Memory B cell (primary cell): Measurements from ENCODE around the gene MYOM3.
"Not testable (repeated sequence)": the region's sequence is repeated elsewhere in the genome, so short reads cannot be mapped to it uniquely, and the experiment has no call there.

ENCODE experiments used
- ATAC-seq: fragments of 150-1000 bp; cut with Tn5 transposase; 2 replicates; pipeline ENCODE4 v1.10.0; 2021; ENCODE audit warnings: low read depth, mild to moderate bottlenecking, moderate library complexity
- DNase-seq, 2 donors: peaks; one replicate each; pipeline ENCODE4 v3.0.0; 2022; ENCODE audit warnings: low spot score in 2 of 2
- H3K27ac Mint-ChIP-seq: one replicate; pipeline ENCODE4 v1.8.0; 2022; ENCODE audit warnings: mild to moderate bottlenecking, moderate library complexity, mixed read lengths
- H3K27me3 Mint-ChIP-seq: one replicate; pipeline ENCODE4 v1.8.0; 2022; ENCODE audit warnings: mixed read lengths
- H3K36me3 Mint-ChIP-seq: one replicate; pipeline ENCODE4 v1.8.0; 2022; ENCODE audit warnings: mild to moderate bottlenecking, mixed read lengths
- H3K4me1 Mint-ChIP-seq: one replicate; pipeline ENCODE4 v1.8.0; 2022; ENCODE audit warnings: mixed read lengths
- H3K4me3 Mint-ChIP-seq: one replicate; pipeline ENCODE4 v1.8.0; 2022; ENCODE audit warnings: mild to moderate bottlenecking, moderate library complexity, mixed read lengths
- H3K9me3 Mint-ChIP-seq: one replicate; pipeline ENCODE4 v1.8.0; 2022; ENCODE audit warnings: mixed read lengths

The MYOM3 gene

DNA sequence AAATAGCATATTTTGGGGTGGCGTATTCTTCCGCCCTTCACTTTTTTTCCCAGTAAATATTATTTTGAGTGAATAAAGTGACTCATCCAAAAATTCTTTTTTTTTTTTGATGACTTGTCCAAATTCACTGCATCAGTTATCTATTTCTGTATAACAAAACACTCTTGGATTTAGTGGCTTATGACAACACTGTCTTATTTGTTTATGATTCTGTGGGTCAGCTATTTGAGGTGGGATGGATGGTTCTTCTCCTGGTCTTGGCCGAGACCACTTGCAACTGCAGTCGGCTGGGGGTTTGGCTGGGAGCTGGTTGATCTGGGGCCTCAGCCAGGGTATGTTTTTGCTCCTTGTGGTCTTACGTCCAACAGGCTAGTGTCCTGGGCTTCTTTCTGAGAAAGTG, 91.9 kb downstream of the MYOM3 start:
- peaks cover 1% of the 10 kb centered on the region for H3K27me3 Mint-ChIP-seq
- no peak overlapping the region for H3K27ac Mint-ChIP-seq
- no peaks in the 10 kb centered on the region for H3K4me1 Mint-ChIP-seq
- no peak for ATAC-seq
- no peaks in the 10 kb centered on the region for H3K36me3 Mint-ChIP-seq
- DNase-seq, result no peak
- no peaks in the 10 kb centered on the region for H3K9me3 Mint-ChIP-seq
- H3K4me3 Mint-ChIP-seq, result no peak overlapping the region

DNA sequence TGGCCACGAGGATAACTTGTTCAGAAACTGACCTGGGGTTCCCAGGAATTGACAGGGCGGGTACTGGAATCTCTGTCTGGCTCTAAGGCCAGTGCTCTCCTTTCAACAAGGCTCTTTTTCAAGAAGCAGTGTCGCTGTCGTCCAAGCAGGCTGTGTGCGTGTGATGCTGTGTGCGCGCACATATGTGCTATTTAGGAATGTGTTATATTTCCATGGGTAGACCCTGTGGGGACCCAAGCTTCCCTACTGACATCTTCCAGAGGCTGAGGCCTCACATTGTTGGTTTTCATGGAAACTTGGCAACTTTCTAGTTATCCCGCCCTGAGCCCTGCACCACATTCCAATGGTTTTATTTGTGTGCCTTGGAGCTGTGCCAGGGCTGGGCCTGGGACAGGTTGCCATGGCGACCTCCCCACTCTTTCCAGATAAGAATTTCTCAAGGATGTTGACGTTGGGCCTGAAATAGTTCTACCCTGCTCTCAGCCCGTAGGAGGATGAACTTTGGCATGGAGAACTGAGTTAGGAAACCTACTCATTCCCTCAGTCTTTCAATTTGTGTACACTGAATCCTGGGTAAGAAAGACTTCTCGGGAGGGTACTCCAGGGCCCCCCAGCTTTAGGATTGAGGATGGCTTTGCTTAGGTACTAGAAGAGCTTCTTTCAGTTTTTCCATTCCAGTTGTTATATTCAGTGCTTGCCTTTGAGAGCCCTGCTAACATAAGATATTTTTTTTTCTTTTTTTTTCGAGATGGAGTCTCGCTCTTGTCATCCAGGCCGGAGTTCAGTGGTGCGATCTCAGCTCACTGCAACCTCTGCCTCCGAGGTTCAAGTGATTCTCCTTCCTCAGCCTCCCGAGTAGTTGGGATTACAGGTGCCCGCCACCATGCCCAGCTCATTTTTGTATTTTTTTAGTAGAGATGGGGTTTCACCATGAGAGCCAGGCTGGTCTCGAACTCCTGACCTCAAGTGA, 93.0 kb downstream of the MYOM3 start:
- no peaks in the 10 kb centered on the region for H3K36me3 Mint-ChIP-seq
- ATAC-seq (no peak), DNase-seq (no peak)

DNA sequence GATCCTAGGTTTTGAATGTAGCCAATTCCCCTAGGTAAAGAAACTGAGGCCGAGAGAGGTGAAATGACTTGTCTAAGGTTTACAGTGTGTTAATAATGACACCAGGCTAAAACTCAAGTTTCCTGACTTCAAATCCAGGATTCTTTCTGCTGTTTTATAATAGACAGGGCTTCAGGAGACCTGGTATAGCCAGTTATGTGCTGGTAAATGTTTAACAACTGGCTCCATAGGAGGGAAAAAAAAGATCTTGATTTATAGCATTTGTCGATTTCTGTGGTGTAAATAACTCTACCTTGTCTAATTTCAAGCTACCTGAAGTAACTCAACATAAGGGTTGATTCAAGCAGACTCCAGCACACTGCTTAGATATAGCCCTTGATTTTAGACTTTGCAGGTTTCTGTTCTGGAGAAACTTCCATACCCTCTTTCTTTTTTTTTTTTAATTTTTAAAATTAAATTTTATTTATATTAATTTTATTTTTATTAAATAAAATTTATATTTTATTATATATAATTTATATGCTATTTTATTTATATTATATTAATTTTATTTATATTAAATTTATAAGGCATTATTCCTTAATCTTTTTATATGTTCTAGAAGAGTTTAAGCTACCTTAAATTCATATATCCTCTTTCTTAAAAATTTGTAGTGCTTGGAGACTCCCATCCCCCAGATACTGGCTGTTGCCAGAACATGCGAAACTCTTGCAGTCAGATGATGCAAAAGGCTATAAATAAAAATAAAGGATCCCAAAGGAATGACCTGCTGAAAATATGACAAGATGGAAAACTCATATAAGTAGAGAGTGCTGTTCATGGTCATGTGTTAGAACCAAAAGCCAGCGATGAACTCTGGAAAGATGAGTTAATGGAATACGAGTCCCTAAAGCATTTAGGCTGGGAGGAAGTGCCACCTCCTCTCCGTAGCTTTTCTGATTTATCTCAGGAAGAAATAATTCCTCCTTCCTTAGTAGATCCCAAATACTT, 96.4 kb downstream of the MYOM3 start:
- H3K4me3 Mint-ChIP-seq, result no peak overlapping the region
- no peaks in the 10 kb centered on the region for H3K36me3 Mint-ChIP-seq
- peaks cover 2% of the 10 kb centered on the region for H3K4me1 Mint-ChIP-seq
- H3K27ac Mint-ChIP-seq, result no peak overlapping the region
- no peaks in the 10 kb centered on the region for H3K9me3 Mint-ChIP-seq
- no peak for DNase-seq
- peaks cover 9% of the 10 kb centered on the region for H3K27me3 Mint-ChIP-seq
- ATAC-seq, result no peak

More for the DNA sequence above, 93.0 kb downstream of the MYOM3 start:
- no peaks in the 10 kb centered on the region for H3K9me3 Mint-ChIP-seq
- peaks cover 1% of the 10 kb centered on the region for H3K27me3 Mint-ChIP-seq
- no peak overlapping the region for H3K4me3 Mint-ChIP-seq
- no peaks in the 10 kb centered on the region for H3K4me1 Mint-ChIP-seq
- H3K27ac Mint-ChIP-seq, result no peak overlapping the region

DNA sequence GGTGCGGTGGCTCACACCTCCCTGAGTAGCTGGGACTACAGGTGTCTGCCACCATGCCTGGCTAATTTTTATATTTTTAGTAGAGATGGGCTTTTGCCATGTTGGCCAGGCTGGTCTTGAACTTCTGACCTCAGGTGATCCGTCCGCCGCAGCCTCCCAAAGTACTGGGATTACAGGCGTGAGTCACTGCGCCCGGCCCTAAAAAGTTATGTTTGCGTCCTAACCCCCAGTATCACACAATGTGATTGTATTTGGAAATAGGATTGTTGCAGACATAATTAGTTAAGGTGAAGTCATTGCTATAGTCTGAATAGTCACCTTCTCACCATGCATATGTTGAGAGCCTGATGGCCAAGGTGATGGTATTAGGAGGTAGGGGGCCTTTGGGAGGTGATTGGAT, 99.1 kb downstream of the MYOM3 start:
- H3K4me3 Mint-ChIP-seq, H3K9me3 Mint-ChIP-seq, DNase-seq, H3K27ac Mint-ChIP-seq, H3K27me3 Mint-ChIP-seq, H3K36me3 Mint-ChIP-seq, H3K4me1 Mint-ChIP-seq, ATAC-seq: not testable (repeated sequence)

DNA sequence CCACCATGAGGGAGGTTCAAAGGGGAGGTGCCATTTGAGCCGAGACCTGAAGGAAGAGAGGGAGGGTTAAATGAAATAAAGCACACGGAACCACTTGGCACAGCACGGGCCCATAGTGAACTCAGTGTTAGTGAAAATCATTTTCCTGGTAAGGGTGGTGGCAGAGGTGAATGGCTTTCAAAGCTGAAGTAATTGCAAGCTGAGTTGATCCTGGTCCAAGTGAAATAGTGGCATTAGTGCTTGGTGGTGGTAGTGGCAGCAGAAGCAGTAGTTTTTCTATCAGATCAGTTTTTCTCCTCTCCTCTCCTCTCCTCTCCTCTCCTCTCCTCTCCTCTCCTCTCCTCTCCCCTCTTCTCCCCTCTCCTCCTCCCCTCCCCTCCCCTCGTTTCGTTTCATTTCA, 101.3 kb downstream of the MYOM3 start:
- peaks cover 2% of the 10 kb centered on the region for H3K4me1 Mint-ChIP-seq
- no peaks in the 10 kb centered on the region for H3K9me3 Mint-ChIP-seq
- DNase-seq (no peak), ATAC-seq (no peak)
- peaks cover 10% of the 10 kb centered on the region for H3K27me3 Mint-ChIP-seq
- H3K36me3 Mint-ChIP-seq, result no peaks in the 10 kb centered on the region
- no peak overlapping the region for H3K4me3 Mint-ChIP-seq
- H3K27ac Mint-ChIP-seq, result no peak overlapping the region

DNA sequence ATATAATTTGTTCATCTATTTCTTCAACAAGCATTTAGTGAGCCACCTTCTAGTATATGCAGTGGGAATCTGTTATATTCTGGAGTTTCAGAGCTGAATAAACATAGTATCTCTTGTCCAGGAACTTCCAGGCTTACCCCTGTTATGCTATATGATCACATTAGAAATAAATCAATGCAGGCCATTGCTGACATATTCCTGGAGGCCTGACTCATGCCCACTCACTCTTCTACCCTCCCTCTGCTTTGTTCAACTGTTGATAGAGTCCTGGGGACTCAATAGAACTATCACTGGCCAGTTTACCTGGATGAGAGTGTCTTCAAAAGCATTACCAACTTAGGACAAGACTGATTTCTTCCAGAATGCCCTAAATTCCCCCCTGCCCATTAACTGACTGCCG, 102.5 kb downstream of the MYOM3 start:
- DNase-seq (no peak), ATAC-seq (no peak)
- Mint-ChIP-seq H3K36me3 (no peaks in the 10 kb centered on the region), H3K4me1 (peaks cover 5% of the 10 kb centered on the region), H3K4me3 (no peak overlapping the region), H3K27ac (no peak overlapping the region), H3K27me3 (peaks cover 11% of the 10 kb centered on the region), H3K9me3 (no peaks in the 10 kb centered on the region)

DNA sequence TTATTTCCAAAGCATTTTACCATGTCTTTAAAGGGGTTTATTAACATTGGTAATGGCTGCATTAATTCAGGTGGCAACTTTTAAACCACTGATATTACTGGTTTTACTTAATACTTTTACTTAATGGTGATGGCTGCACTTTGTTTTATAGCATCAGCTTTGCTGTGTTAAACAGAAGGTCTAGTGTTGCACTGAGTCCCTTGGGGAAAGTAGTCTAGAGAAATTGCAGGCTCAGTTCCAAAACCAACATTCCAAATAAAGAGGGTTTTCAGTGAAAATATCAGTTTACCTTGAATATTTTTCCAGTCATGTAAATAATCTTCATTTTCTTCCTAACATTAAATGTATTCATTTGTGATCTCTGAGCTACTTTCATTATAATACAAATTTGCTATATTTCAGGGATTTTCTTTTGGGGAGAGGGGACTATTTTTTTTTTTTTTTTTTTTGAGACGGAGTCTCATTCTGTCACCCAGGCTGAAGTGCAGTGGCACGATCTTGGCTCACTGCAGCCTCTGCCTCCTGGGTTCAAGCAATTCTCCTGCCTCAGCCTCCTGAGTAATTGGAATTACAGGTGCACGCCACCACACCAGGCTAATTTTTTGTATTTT, 103.3 kb downstream of the MYOM3 start:
- not testable (repeated sequence) for DNase-seq, H3K36me3 Mint-ChIP-seq, H3K4me3 Mint-ChIP-seq, H3K4me1 Mint-ChIP-seq, H3K27ac Mint-ChIP-seq, H3K9me3 Mint-ChIP-seq, ATAC-seq
- H3K27me3 Mint-ChIP-seq, result peaks cover 11% of the 10 kb centered on the region

DNA sequence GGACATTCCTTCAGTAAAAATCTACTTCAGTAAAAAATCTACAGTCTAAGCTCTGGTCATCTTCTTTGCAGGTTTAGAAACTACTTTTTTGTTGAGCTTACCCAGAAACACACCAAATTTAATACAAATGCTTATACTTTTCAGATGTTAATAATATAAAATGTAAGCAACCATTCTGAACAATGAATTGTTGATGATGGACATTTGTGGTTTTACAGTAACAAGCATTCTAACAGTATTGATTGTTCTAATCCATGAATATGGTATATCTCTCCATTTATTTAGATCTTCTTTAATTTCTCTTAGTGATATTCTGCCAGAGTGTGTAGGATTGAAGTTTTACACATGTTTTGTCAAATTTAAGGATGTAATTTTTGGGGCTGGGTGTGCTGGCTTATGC, 104.9 kb downstream of the MYOM3 start:
- ATAC-seq, result no peak
- Mint-ChIP-seq H3K4me1 (peaks cover 12% of the 10 kb centered on the region), H3K27me3 (peaks cover 7% of the 10 kb centered on the region), H3K4me3 (no peak overlapping the region), H3K27ac (no peak overlapping the region), H3K36me3 (no peaks in the 10 kb centered on the region), H3K9me3 (no peaks in the 10 kb centered on the region)
- DNase-seq, result no peak
